ENCODE data around the gene TDRD1.

The TDRD1 gene

GRCh38 chr10:114174695-114175188, 4.4 kb upstream of the TDRD1 start:
- DNase-seq (ENCODE audit: low read depth): no peak

GRCh38 chr10:114175667-114176066, 3.5 kb upstream of the TDRD1 start:
- no peak for DNase-seq (ENCODE audit: low read depth)

GRCh38 chr10:114176511-114176910, 2.6 kb upstream of the TDRD1 start:
- no peak for DNase-seq (ENCODE audit: low read depth)

GRCh38 chr10:114179747-114180146, 594 bp downstream of the TDRD1 start:
- DNase-seq (ENCODE audit: low read depth): no peak

- DNase-seq (ENCODE audit: low read depth): no peak
These were observed 1.8 kb downstream of the TDRD1 start for GRCh38 chr10:114180937-114181336.

GRCh38 chr10:114181971-114182370, 2.8 kb downstream of the TDRD1 start:
- no peak for DNase-seq (ENCODE audit: low read depth)

GRCh38 chr10:114183563-114183962, 4.4 kb downstream of the TDRD1 start:
- no peak for DNase-seq (ENCODE audit: low read depth)

GRCh38 chr10:114184276-114184675, 5.1 kb downstream of the TDRD1 start:
- DNase-seq (ENCODE audit: low read depth): no peak

GRCh38 chr10:114188001-114188400, 8.8 kb downstream of the TDRD1 start:
- no peak for DNase-seq (ENCODE audit: low read depth)

- no peak for DNase-seq (ENCODE audit: low read depth)
These were observed 9.7 kb downstream of the TDRD1 start for GRCh38 chr10:114188900-114189299.

GRCh38 chr10:114189700-114190099, 10.5 kb downstream of the TDRD1 start:
- no peak for DNase-seq (ENCODE audit: low read depth)

GRCh38 chr10:114195079-114195478, 15.9 kb downstream of the TDRD1 start:
- no peak for DNase-seq (ENCODE audit: low read depth)

- DNase-seq (ENCODE audit: low read depth): no peak
These were observed 20.1 kb downstream of the TDRD1 start for GRCh38 chr10:114199239-114199638.

GRCh38 chr10:114202812-114203211, 23.7 kb downstream of the TDRD1 start:
- DNase-seq (ENCODE audit: low read depth): no peak

- DNase-seq (ENCODE audit: low read depth): no peak
These were observed 27.7 kb downstream of the TDRD1 start for GRCh38 chr10:114206902-114207301.

GRCh38 chr10:114207349-114207748, 28.2 kb downstream of the TDRD1 start:
- DNase-seq (ENCODE audit: low read depth): no peak

- DNase-seq (ENCODE audit: low read depth): no peak
These were observed 29.2 kb downstream of the TDRD1 start for GRCh38 chr10:114208351-114208750.

GRCh38 chr10:114212153-114212552, 33.0 kb downstream of the TDRD1 start:
- no peak for DNase-seq (ENCODE audit: low read depth)

- DNase-seq (ENCODE audit: low read depth): no peak
These were observed 35.9 kb downstream of the TDRD1 start for GRCh38 chr10:114215033-114215432.

GRCh38 chr10:114220281-114220680, 41.1 kb downstream of the TDRD1 start:
- DNase-seq (ENCODE audit: low read depth): no peak

GRCh38 chr10:114221235-114221634, 42.1 kb downstream of the TDRD1 start:
- DNase-seq (ENCODE audit: low read depth): no peak

GRCh38 chr10:114223066-114223465, 43.9 kb downstream of the TDRD1 start:
- no peak for DNase-seq (ENCODE audit: low read depth)

- DNase-seq (ENCODE audit: low read depth): no peak
These were observed 49.0 kb downstream of the TDRD1 start for GRCh38 chr10:114228156-114228555.

- DNase-seq (ENCODE audit: low read depth): no peak
These were observed 53.5 kb downstream of the TDRD1 start for GRCh38 chr10:114232561-114233176.

Measured in fibroblast of the conjunctiva (primary cell).